Kasumi-1 (cell line): ENCODE data around the gene SPI1.
"Not testable (repeated sequence)": the region's sequence is repeated elsewhere in the genome, so short reads cannot be mapped to it uniquely, and the experiment has no call there.

Experiments used
- DNase-seq, 2 experiments: peaks; one replicate each; lab custom pipeline; 2025; lab: John Stamatoyannopoulos, UW

Gene SPI1

GRCh38 chr11:47340980-47341775, 37.2 kb downstream of the SPI1 start:
- no peak for DNase-seq

- DNase-seq: no peak
Observed at GRCh38 chr11:47340010-47340409, 38.3 kb downstream of the SPI1 start.

GRCh38 chr11:47338396-47339241, 39.7 kb downstream of the SPI1 start:
- no peak for DNase-seq

- DNase-seq: no peak
Observed at GRCh38 chr11:47337229-47337924, 41.0 kb downstream of the SPI1 start.

- no peak for DNase-seq
Observed at GRCh38 chr11:47336595-47336994, 41.8 kb downstream of the SPI1 start.

- DNase-seq: no peak
Observed at GRCh38 chr11:47335733-47336132, 42.6 kb downstream of the SPI1 start.

GRCh38 chr11:47334699-47335411, 43.5 kb downstream of the SPI1 start:
- DNase-seq: not testable (repeated sequence)

- no peak for DNase-seq
Observed at GRCh38 chr11:47333886-47334443, 44.4 kb downstream of the SPI1 start.

GRCh38 chr11:47333526-47333845, 44.9 kb downstream of the SPI1 start:
- DNase-seq: no peak

GRCh38 chr11:47332791-47333525, 45.4 kb downstream of the SPI1 start:
- no peak for DNase-seq

- DNase-seq: no peak
Observed at GRCh38 chr11:47332303-47332711, 46.0 kb downstream of the SPI1 start.

GRCh38 chr11:47331454-47332302, 46.7 kb downstream of the SPI1 start:
- no peak for DNase-seq

GRCh38 chr11:47329987-47330931, 48.1 kb downstream of the SPI1 start:
- DNase-seq: no peak

- DNase-seq: no peak
Observed at GRCh38 chr11:47329431-47329986, 48.8 kb downstream of the SPI1 start.

GRCh38 chr11:47328449-47329390, 49.6 kb downstream of the SPI1 start:
- peak in 1 of 2 experiments; percentile 5 for DNase-seq

- DNase-seq: no peak
Observed at GRCh38 chr11:47327949-47328348, 50.4 kb downstream of the SPI1 start.

GRCh38 chr11:47327025-47327424, 51.3 kb downstream of the SPI1 start:
- no peak for DNase-seq
